ENCODE data around the gene ANKH. TPM values are rescaled to one million over a fixed set of nuclear protein-coding genes. Genes with fewer than 3 reads are reported as not detected.

ANKH gene
- total RNA-seq, 1 experiment from 2014 or later = 81.4 TPM

- H3F3A ChIP-seq (ENCODE audit: insufficient read depth, low read depth) = 0 out of 2 replicates have a peak, but pooled peaks cover 3% of the 10 kb centered on the region
- H4K20me1 ChIP-seq (ENCODE audit: insufficient read depth) = no peaks in the 10 kb centered on the region
- no peaks in the 10 kb centered on the region for H3K9me2 ChIP-seq (ENCODE audit: insufficient read depth)
- intact Hi-C loops (cut with micrococcal nuclease; ENCODE audit: unreplicated experiment) = no loop called here
- no peaks in the 10 kb centered on the region for H3K79me2 ChIP-seq (ENCODE audit: low read depth)
- peaks cover 13% of the 10 kb centered on the region; the same call in 1 of the 2 replicates for H3K36me3 ChIP-seq (ENCODE audit: low read depth)
- no peak overlapping the region for H3K4me3 ChIP-seq
- H3K27me3 ChIP-seq (ENCODE audit: insufficient read depth, low read depth) = no peaks in the 10 kb centered on the region
- no peak for DNase-seq
- ChIA-PET CTCF (no interaction called here), POLR2A (ENCODE audit: unreplicated experiment) (no interaction called here)
- no TSS peak for BruUV-seq (replicated peaks)
- no peak overlapping the region for H3K27ac ChIP-seq
- no peak overlapping the region for H2AFZ ChIP-seq
- TF ChIP-seq CTCF (conservative IDR thresholded peaks at IDR 0.05) = no peak
- no peak for TF ChIP-seq EZH2 (IDR thresholded peaks at IDR 0.05; ENCODE audit: low read depth)
- H3K9me3 ChIP-seq (ENCODE audit: insufficient read depth, low read depth) = no peaks in the 10 kb centered on the region
- H3K4me2 ChIP-seq = no peak overlapping the region
- no peaks in the 10 kb centered on the region for H3K4me1 ChIP-seq (replicated peaks; ENCODE audit: insufficient read depth)
Observed at GRCh38 chr5:14708551-14708950, 163.0 kb downstream of the ANKH start.

- H3K36me3 ChIP-seq (ENCODE audit: low read depth) = peaks cover 13% of the 10 kb centered on the region; the same call in 1 of the 2 replicates
- BruUV-seq (replicated peaks) = no TSS peak
Observed at GRCh38 chr5:14707811-14708390, 163.7 kb downstream of the ANKH start.

GRCh38 chr5:14706615-14707021, 165.0 kb downstream of the ANKH start:
- TF ChIP-seq EZH2 (IDR thresholded peaks at IDR 0.05; ENCODE audit: low read depth) = no peak
- TF ChIP-seq CTCF (conservative IDR thresholded peaks at IDR 0.05) = no peak
- no TSS peak for BruUV-seq (replicated peaks)
- Histone ChIP-seq H3K9me3 (ENCODE audit: insufficient read depth, low read depth) (no peaks in the 10 kb centered on the region), H4K20me1 (ENCODE audit: insufficient read depth) (no peaks in the 10 kb centered on the region), H3K4me3 (no peak overlapping the region), H3K27me3 (ENCODE audit: insufficient read depth, low read depth) (no peaks in the 10 kb centered on the region), H2AFZ (no peak overlapping the region), H3K4me2 (no peak overlapping the region), H3K27ac (no peak overlapping the region), H3K36me3 (ENCODE audit: low read depth) (peaks cover 13% of the 10 kb centered on the region; the same call in 1 of the 2 replicates), H3K4me1 (replicated peaks; ENCODE audit: insufficient read depth) (no peaks in the 10 kb centered on the region), H3F3A (ENCODE audit: insufficient read depth, low read depth) (0 out of 2 replicates have a peak, but pooled peaks cover 3% of the 10 kb centered on the region), H3K9me2 (ENCODE audit: insufficient read depth) (no peaks in the 10 kb centered on the region), H3K79me2 (ENCODE audit: low read depth) (no peaks in the 10 kb centered on the region)
- CTCF ChIA-PET = interaction anchor here (0.6 kb wide), 1 partner anchor 11 kb away, joined by 4 read pairs; no protein-coding TSS in a partner anchor
- POLR2A ChIA-PET (ENCODE audit: unreplicated experiment) = no interaction called here
- intact Hi-C loops (cut with micrococcal nuclease; ENCODE audit: unreplicated experiment) = no loop called here
- no peak for DNase-seq

More at GRCh38 chr5:14707811-14708390, 163.7 kb downstream of the ANKH start:
- Histone ChIP-seq H3K79me2 (ENCODE audit: low read depth) (no peaks in the 10 kb centered on the region), H3K27ac (no peak overlapping the region), H2AFZ (no peak overlapping the region), H3K27me3 (ENCODE audit: insufficient read depth, low read depth) (no peaks in the 10 kb centered on the region), H3K4me2 (no peak overlapping the region), H3K9me2 (ENCODE audit: insufficient read depth) (no peaks in the 10 kb centered on the region), H3K4me3 (no peak overlapping the region), H4K20me1 (ENCODE audit: insufficient read depth) (no peaks in the 10 kb centered on the region), H3F3A (ENCODE audit: insufficient read depth, low read depth) (0 out of 2 replicates have a peak, but pooled peaks cover 3% of the 10 kb centered on the region), H3K9me3 (ENCODE audit: insufficient read depth, low read depth) (no peaks in the 10 kb centered on the region), H3K4me1 (replicated peaks; ENCODE audit: insufficient read depth) (no peaks in the 10 kb centered on the region)
- ChIA-PET CTCF (no interaction called here), POLR2A (ENCODE audit: unreplicated experiment) (no interaction called here)
- intact Hi-C loops (cut with micrococcal nuclease; ENCODE audit: unreplicated experiment) = no loop called here
- no peak for DNase-seq
- TF ChIP-seq CTCF (conservative IDR thresholded peaks at IDR 0.05) (no peak), EZH2 (IDR thresholded peaks at IDR 0.05; ENCODE audit: low read depth) (no peak)
